GM12892 (cell line): ENCODE measurements around the gene DLG2.

Experiments
- DNase-seq: peaks from one replicate; pipeline ENCODE4 v3.0.0; 2011; ENCODE audit not compliant: insufficient read length
- FAIRE-seq: peaks from 2 replicates; lab custom pipeline; 2011; peaks lifted over from hg19 to GRCh38; lab: Jason Lieb, UNC
- POLR2A ChIP-seq: IDR thresholded peaks from 2 replicates; pipeline ENCODE4 v1.6.1; 2011; ENCODE audit warnings: low read depth, low read length, control low read depth
- POLR2AphosphoS5 ChIP-seq: IDR thresholded peaks from 2 replicates; pipeline ENCODE4 v1.6.1; 2011; ENCODE audit warnings: low read depth, low read length, control low read depth
- TAF1 ChIP-seq: IDR thresholded peaks from 2 replicates; pipeline ENCODE4 v1.6.1; 2011; ENCODE audit warnings: low read depth, mild to moderate bottlenecking, control low read depth, low read length, borderline replicate concordance

DLG2 gene

DNA sequence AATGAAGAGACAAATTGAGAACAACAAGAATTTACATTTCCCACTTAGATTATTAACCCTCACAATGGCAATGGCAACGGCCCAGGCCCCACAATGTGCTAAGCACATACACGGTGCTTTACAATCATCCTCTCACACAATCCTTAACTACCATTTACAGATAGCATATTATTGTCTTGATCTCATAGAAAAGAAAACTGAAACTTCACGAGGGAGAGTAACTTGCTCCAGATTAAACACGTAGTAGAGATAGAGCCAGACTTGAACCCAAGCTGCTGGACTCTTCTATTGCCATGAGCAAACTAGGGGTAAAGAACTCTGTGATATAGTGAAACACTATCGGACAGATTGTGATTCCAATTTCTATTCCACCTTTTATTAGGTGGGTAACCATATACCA lies 665.1 kb downstream of the DLG2 start:
- DNase-seq (no peak), FAIRE-seq (no peak)
- no peak for TF ChIP-seq TAF1
- TF ChIP-seq POLR2A, result no peak
- no peak for TF ChIP-seq POLR2AphosphoS5

DNA sequence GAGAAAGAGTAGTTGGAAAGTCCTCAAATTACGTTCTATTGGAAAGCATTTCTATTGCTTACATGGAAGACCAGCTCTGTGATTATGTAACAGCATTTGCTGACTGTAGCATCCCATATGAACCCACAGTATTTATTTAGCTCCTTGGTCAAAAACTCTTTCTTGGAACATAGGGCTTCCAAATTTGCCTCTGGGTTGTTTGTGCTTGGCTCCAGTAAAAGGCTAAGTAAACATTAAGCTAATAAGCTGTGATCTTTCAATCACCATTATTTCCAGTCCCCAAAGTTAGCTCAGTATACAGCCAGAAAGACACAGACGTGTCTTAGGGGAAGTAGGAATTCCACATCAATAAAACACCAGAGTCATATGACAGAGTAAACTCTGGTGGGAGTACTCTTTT lies 668.8 kb downstream of the DLG2 start:
- TF ChIP-seq POLR2AphosphoS5, result no peak
- no peak for TF ChIP-seq POLR2A
- no peak for TF ChIP-seq TAF1
- FAIRE-seq (no peak), DNase-seq (no peak)

DNA sequence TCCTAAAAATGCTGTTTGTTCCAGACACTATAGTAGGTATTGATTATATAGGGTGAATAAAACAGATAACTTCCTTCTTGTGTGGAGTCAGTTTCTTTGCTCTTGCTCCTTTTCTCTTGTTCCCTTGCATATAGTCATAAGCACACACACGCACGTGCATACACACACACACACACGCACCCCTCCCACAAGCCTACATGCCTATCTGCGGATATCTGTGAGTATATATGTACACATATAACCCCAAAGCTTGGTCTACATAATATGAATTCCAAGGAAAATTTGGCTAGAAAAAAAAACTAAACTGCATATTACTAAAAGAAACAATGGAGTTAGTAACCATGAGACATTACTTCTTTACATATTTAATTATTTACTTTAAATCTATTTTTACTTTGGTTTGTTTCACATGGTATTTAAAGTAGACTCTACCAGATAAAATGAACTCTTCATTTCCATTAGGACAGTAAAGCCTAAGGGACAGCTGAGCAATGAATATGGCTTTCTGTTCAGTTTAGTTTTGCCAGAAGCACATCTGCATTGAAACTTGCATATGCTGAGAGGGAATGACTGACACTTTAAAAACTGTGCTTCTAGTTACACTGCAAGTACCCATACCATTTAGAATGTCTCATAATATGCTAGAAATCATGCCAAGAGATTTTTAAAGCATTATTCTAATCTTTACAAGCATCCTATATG lies 676.4 kb downstream of the DLG2 start:
- TF ChIP-seq TAF1 (no peak), POLR2AphosphoS5 (no peak), POLR2A (no peak)
- DNase-seq (no peak), FAIRE-seq (no peak)

DNA sequence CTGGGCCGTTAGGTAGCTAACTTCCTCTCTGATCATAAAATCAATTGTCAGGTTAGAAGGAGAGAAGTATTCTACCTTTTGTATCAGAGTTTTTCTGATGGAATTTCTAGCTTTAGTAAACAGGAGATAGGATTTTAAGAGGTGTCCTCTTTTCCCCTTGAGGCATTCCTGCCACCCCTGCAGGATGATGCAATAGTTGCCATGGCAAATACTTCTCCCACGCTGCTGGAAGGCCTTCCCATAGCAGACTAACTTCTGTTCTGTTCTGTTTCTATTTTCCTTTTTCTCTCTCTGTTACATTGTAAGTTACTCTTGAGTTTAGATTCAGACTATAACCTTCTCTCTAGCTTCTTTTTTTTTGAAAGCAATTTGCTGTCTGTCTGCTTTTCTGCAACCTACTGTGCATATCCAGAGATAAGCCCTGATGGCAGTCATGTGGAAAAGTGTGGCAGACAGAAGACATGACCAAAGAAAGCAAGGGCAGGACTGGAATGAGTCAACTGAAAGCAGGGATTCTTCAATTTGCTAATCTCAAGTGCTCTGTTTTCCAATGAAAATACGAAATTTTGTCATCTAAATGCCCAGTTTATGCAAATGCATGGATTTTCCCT lies 679.1 kb downstream of the DLG2 start:
- no peak for DNase-seq
- no peak for FAIRE-seq
- TF ChIP-seq POLR2AphosphoS5, result no peak
- no peak for TF ChIP-seq POLR2A
- no peak for TF ChIP-seq TAF1

- FAIRE-seq (no peak), DNase-seq (no peak)
- TF ChIP-seq TAF1 (no peak), POLR2AphosphoS5 (no peak), POLR2A (no peak)
These were observed 680.1 kb downstream of the DLG2 start for GRCh38 chr11:84947070-84947469.

- FAIRE-seq, result no peak
- DNase-seq, result no peak
These were observed 696.3 kb downstream of the DLG2 start for GRCh38 chr11:84930863-84931262.

DNA sequence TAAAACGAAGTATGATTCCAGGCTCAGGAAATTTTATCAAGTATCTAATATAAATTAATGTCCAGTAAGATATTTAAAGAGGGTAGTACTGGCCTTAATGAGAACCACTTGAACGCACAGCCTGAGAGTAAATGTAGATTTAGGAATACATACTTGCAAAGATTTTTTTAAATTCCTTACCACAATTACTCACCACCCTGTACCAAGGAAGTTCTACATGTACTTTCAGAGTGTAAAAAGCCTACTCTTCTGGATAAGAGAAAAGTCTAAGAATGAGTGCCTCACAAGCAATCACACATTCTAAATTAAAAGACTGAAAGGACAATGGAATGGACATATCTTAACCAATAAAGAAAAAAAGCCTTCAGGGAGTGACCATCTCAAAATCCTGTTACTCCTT lies 697.4 kb downstream of the DLG2 start:
- DNase-seq, result no peak
- FAIRE-seq, result no peak
- no peak for TF ChIP-seq POLR2AphosphoS5
- no peak for TF ChIP-seq POLR2A
- TF ChIP-seq TAF1, result no peak

More at GRCh38 chr11:84930863-84931262, 696.3 kb downstream of the DLG2 start:
- TF ChIP-seq POLR2A, result no peak
- TF ChIP-seq TAF1, result no peak
- TF ChIP-seq POLR2AphosphoS5, result no peak

DNA sequence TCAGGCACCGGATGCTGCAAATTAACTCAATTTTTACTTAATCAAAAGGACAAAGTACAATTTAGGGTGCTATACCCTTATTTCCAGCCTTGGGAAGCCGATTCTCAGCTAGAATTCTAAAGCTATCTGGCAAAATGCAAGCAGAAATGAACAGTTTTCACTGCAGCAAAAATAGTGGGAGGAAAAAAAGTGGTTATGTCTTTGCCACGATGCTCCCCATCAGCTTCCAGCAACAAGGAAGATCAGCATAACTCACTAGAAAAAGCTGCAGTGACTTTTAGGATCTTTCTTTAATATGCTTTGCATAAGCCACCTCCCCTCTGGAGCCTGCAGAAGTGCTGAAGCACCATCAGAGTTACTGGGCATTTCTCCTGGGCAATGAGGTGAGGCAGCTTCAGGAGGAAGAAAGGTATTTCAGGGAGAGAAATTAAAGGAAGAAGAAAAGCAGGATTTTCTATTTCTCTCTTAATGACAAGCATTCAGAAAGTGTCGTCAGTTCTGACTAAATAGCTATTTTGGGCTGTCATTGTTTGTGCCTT lies 702.9 kb downstream of the DLG2 start:
- TF ChIP-seq POLR2A, result no peak
- TF ChIP-seq TAF1, result no peak
- TF ChIP-seq POLR2AphosphoS5, result no peak
- FAIRE-seq (no peak), DNase-seq (no peak)

- FAIRE-seq (no peak), DNase-seq (no peak)
- TF ChIP-seq POLR2A, result no peak
- TF ChIP-seq TAF1, result no peak
- no peak for TF ChIP-seq POLR2AphosphoS5
These were observed 703.7 kb downstream of the DLG2 start for GRCh38 chr11:84923489-84923888.

GRCh38 chr11:84922836-84923235 lies 704.3 kb downstream of the DLG2 start:
- TF ChIP-seq TAF1 (no peak), POLR2A (no peak), POLR2AphosphoS5 (no peak)
- FAIRE-seq, result no peak
- no peak for DNase-seq

DNA sequence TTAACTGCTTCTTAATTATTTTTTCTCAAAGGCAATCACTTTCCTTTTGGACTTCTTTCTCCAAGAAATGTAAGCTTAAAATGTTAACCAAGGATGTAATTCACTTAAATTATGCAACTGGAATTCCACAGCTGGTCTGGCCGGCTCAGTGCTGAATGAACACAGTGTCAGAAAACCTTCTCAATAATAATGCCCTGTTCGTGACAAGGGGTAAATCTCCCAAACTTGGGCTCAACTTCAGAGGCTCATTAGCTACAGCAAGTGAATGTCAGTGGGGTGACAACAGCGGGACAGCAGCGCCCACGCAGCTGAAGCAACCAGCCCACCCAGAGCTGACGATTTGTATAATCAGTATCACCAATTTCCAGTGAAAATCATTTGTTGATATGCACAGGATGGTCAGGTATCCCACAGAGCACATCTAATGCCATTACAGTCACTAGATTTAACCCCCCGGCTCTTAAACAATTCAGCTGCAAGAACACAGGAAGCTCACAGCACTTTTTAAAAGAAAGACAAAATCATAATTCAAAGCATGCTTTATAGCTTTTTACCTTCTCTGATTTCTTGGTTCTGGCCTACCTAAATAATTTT lies 704.8 kb downstream of the DLG2 start:
- TF ChIP-seq POLR2AphosphoS5 (no peak), TAF1 (no peak), POLR2A (no peak)
- DNase-seq, result no peak
- no peak for FAIRE-seq
